NCI-H82 treated with DMSO at 0.1 percent for 48 hours (cell line): ENCODE results near the gene KRTAP3-3.

ENCODE experiments used
- DNase-seq: peaks from one replicate; lab custom pipeline; 2025; ENCODE audit not compliant: unreplicated experiment; lab: John Stamatoyannopoulos, UW

KRTAP3-3 gene

GRCh38 chr17:40961591-40961990, 32.4 kb downstream of the KRTAP3-3 start:
- no peak for DNase-seq

GRCh38 chr17:40960144-40960543, 33.8 kb downstream of the KRTAP3-3 start:
- DNase-seq, result no peak

GRCh38 chr17:40958086-40958953, 35.6 kb downstream of the KRTAP3-3 start:
- DNase-seq, result no peak

- no peak for DNase-seq
Observed at GRCh38 chr17:40956401-40957254, 37.3 kb downstream of the KRTAP3-3 start.

GRCh38 chr17:40953881-40954280, 40.1 kb downstream of the KRTAP3-3 start:
- DNase-seq, result no peak

GRCh38 chr17:40952661-40953060, 41.3 kb downstream of the KRTAP3-3 start:
- DNase-seq, result no peak

- no peak for DNase-seq
Observed at GRCh38 chr17:40952154-40952553, 41.8 kb downstream of the KRTAP3-3 start.

- no peak for DNase-seq
Observed at GRCh38 chr17:40951011-40951622, 42.8 kb downstream of the KRTAP3-3 start.

- no peak for DNase-seq
Observed at GRCh38 chr17:40950176-40950575, 43.8 kb downstream of the KRTAP3-3 start.

GRCh38 chr17:40949418-40949817, 44.5 kb downstream of the KRTAP3-3 start:
- no peak for DNase-seq

GRCh38 chr17:40947929-40948328, 46.0 kb downstream of the KRTAP3-3 start:
- DNase-seq, result no peak

- no peak for DNase-seq
Observed at GRCh38 chr17:40945414-40945813, 48.5 kb downstream of the KRTAP3-3 start.

- DNase-seq, result no peak
Observed at GRCh38 chr17:40944531-40944930, 49.4 kb downstream of the KRTAP3-3 start.
